Measurements from ENCODE around the gene UBE2Q2. TPM values are rescaled to one million over a fixed set of nuclear protein-coding genes. Genes with fewer than 3 reads are reported as not detected.

UBE2Q2 gene
- total and polyA plus RNA-seq, 9 of the 15 experiments (the other 6 are each of a cell fraction or from before 2014, with no cell fraction given), result 6.2 to 24.0 (median 16.2) TPM

DNA sequence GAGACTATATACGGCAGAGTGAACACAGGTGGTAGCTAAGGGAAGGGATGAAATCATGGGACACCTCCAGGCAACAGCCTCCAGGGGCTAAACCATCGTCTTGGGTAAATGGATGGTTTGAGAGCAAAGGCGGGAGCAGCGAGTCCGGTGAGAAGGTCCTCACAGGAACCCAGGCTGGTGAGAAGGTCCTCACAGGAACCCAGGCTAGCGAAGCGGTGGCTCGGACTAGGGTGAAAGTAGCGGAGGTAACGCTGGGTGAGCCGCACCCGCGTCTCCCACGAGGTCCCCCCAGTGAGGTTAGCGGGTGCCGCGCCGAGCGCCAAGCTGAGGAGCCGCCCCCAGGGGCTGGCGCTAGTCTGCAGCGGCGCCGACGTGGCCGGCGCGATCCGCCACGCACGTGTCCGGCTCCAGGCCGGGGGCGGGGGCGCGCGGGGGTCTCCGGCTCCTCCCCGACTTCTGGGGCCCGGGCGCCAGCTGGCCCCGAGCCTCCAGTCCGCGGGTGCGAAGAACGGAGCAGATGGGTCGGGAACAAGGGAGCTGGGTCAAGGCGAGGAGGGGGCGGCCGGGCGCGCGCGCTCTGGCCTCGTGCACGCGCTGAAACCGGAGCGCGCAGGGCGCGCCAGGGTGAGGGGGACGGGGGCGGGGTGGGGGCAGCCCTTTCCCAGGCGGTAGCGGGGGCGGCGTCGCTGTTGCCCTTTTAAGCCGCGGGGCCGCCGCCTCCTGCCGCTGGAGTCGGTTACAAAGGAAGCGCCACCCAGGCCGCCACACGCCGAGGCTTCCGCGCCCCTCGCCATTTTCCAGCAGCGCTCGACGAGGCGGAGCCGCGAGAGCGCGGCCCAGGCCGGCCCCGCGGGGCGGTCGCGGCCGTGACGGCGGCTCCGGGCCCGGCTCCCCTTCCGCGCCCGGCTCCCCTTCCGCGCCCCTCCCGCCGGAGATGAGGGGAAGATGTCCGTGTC lies at the start of gene UBE2Q2 (continued):
- TF ChIP-seq REST (IDR thresholded peaks at IDR 0.05; ENCODE audit: borderline replicate concordance) (peak; percentile 56), REST (CRISPR knock-in tag; IDR thresholded peaks at IDR 0.05; ENCODE audit: low read depth) (no peak), NFXL1 (CRISPR knock-in tag; IDR thresholded peaks at IDR 0.05) (no peak), MCM5 (IDR thresholded peaks at IDR 0.05; ENCODE audit: low read depth) (no peak), ZNF41 (CRISPR knock-in tag; conservative IDR thresholded peaks at IDR 0.05) (no peak), ZNF707 (CRISPR knock-in tag; conservative IDR thresholded peaks at IDR 0.05) (no peak), MIER1 (IDR thresholded peaks at IDR 0.05; ENCODE audit: low read depth) (no peak), HDAC1 (IDR thresholded peaks at IDR 0.05) (peak in 1 of 2 experiments; percentile 74; a peak in 1 of 4 replicates), OTX1 (CRISPR knock-in tag; IDR thresholded peaks at IDR 0.05) (peak; percentile 75; the same call in 1 of the 2 replicates), KLF1 (tag; IDR thresholded peaks at IDR 0.05) (peak; percentile 33; the same call in 1 of the 2 replicates), E2F6 (IDR thresholded peaks at IDR 0.05; ENCODE audit: borderline replicate concordance in 1 of 2, extremely low read depth in 1 of 2, insufficient read depth in 1 of 2, insufficient read length in 1 of 2, low read depth in 1 of 2, low read length in 1 of 2, poor library complexity in 1 of 2, severe bottlenecking in 1 of 2) (peak; percentile 85 to 93), ZBTB2 (IDR thresholded peaks at IDR 0.05) (no peak)
- TF ChIP-seq, protein P1, sequence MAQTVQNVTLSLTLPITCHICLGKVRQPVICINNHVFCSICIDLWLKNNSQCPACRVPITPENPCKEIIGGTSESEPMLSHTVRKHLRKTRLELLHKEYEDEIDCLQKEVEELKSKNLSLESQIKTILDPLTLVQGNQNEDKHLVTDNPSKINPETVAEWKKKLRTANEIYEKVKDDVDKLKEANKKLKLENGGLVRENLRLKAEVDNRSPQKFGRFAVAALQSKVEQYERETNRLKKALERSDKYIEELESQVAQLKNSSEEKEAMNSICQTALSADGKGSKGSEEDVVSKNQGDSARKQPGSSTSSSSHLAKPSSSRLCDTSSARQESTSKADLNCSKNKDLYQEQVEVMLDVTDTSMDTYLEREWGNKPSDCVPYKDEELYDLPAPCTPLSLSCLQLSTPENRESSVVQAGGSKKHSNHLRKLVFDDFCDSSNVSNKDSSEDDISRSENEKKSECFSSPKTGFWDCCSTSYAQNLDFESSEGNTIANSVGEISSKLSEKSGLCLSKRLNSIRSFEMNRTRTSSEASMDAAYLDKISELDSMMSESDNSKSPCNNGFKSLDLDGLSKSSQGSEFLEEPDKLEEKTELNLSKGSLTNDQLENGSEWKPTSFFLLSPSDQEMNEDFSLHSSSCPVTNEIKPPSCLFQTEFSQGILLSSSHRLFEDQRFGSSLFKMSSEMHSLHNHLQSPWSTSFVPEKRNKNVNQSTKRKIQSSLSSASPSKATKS (CRISPR knock-in tag; IDR thresholded peaks at IDR 0.05), result no peak

Measured in K562 (cell line).